Tibial nerve (tissue), 4 donors: ENCODE data around the gene SEPTIN11.

ENCODE experiments used
- EP300 ChIP-seq, 2 donors: sonication (generic); formaldehyde crosslinking; IDR thresholded peaks; one replicate each; pipeline ENCODE4 v1.6.1; 2017; ENCODE audit warnings: antibody characterized with exemption in 2 of 2, mild to moderate bottlenecking in 1 of 2
- POLR2A ChIP-seq, 2 donors: fragments of 450-650 bp; IDR thresholded peaks; one replicate each; pipeline ENCODE4 v1.6.1; 2017; ENCODE audit warnings: antibody characterized with exemption in 2 of 2, mild to moderate bottlenecking in 2 of 2, moderate library complexity in 2 of 2
- TF ChIP-seq, protein P1 (sequence below), 5 experiments: fragments of 200-600 bp in 3 of 5; fragments of 450-650 bp in 2 of 5; sonication (generic) in 3 of 5; IDR thresholded peaks; one replicate each; pipeline ENCODE4 v1.5.1; 2016 to 2019; ENCODE audit warnings: antibody characterized with exemption in 5 of 5, mild to moderate bottlenecking in 3 of 5, moderate library complexity in 2 of 5

DNA sequence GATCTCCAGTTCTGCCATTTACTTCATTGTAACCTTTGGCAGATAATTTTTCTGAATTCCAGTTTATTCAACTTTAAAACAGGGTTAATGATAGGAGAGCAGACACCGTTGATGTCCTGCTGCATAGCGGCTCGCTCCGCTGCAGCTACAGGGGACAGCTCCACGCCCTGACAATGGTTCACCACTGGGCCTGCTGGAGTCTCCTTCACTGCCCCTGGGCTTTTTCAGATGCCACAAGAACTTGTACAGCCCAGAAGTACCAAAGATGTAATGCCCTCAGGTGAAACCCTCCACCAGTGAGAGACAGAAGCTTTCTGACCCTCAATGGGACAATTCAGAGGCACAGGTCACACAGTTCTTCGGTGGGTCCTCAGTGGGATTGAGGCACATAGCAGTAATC, 22.7 kb upstream of the SEPTIN11 start:
- TF ChIP-seq, protein P1, sequence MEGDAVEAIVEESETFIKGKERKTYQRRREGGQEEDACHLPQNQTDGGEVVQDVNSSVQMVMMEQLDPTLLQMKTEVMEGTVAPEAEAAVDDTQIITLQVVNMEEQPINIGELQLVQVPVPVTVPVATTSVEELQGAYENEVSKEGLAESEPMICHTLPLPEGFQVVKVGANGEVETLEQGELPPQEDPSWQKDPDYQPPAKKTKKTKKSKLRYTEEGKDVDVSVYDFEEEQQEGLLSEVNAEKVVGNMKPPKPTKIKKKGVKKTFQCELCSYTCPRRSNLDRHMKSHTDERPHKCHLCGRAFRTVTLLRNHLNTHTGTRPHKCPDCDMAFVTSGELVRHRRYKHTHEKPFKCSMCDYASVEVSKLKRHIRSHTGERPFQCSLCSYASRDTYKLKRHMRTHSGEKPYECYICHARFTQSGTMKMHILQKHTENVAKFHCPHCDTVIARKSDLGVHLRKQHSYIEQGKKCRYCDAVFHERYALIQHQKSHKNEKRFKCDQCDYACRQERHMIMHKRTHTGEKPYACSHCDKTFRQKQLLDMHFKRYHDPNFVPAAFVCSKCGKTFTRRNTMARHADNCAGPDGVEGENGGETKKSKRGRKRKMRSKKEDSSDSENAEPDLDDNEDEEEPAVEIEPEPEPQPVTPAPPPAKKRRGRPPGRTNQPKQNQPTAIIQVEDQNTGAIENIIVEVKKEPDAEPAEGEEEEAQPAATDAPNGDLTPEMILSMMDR (IDR thresholded peaks at IDR 0.05) = no peak
- TF ChIP-seq POLR2A (IDR thresholded peaks at IDR 0.05) (no peak), EP300 (IDR thresholded peaks at IDR 0.05) (no peak)
